ENCODE data around the gene ARHGEF19.
A peak's percentile ranks its signal among the peaks of the same experiment; 100 is the strongest.

- TF ChIP-seq EZH2phosphoT487 (IDR thresholded peaks at IDR 0.05; ENCODE audit: low read depth), result no peak
- TF ChIP-seq, protein P1, sequence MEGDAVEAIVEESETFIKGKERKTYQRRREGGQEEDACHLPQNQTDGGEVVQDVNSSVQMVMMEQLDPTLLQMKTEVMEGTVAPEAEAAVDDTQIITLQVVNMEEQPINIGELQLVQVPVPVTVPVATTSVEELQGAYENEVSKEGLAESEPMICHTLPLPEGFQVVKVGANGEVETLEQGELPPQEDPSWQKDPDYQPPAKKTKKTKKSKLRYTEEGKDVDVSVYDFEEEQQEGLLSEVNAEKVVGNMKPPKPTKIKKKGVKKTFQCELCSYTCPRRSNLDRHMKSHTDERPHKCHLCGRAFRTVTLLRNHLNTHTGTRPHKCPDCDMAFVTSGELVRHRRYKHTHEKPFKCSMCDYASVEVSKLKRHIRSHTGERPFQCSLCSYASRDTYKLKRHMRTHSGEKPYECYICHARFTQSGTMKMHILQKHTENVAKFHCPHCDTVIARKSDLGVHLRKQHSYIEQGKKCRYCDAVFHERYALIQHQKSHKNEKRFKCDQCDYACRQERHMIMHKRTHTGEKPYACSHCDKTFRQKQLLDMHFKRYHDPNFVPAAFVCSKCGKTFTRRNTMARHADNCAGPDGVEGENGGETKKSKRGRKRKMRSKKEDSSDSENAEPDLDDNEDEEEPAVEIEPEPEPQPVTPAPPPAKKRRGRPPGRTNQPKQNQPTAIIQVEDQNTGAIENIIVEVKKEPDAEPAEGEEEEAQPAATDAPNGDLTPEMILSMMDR (IDR thresholded peaks at IDR 0.05; ENCODE audit: low read depth, low read length), result peak; percentile 60
Measured at GRCh38 chr1:16243936-16244649, 31.6 kb upstream of the ARHGEF19 start.

Measured in OCI-LY3 (cell line).